ENCODE data around the gene LRRIQ4. TPM values are rescaled to one million over a fixed set of nuclear protein-coding genes. Genes with fewer than 3 reads are reported as not detected.

Gene LRRIQ4
- total RNA-seq, 1 experiment from 2014 or later, result 0.20 TPM

DNA sequence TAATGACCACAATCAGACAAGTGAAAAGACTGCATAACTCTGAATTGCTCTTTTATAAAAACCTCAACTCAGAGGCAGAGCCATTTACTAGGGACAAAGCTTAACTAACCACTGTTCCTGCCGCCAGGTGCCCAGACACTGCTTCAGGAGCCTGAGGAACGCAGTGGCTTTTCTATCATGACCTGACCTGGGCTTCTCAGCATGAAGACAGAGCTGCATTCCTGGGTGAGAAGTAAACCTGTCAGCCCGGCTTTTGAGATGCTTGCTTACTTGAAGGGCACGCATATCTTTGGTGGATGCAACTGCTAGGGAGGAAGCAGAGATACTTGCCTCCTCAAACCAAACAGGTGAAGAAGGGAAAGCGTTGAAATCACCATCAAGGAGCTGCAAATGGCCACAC, 49.2 kb downstream of the LRRIQ4 start:
- Histone ChIP-seq H3K36me3 (no peaks in the 10 kb centered on the region), H3K27ac (no peak overlapping the region), H3K4me3 (no peak overlapping the region), H3K27me3 (no peaks in the 10 kb centered on the region), H3K4me1 (peaks cover 3% of the 10 kb centered on the region; the same call in 1 of the 2 replicates), H3K9me3 (replicated peaks) (no peaks in the 10 kb centered on the region)
- no peak for DNase-seq

DNA sequence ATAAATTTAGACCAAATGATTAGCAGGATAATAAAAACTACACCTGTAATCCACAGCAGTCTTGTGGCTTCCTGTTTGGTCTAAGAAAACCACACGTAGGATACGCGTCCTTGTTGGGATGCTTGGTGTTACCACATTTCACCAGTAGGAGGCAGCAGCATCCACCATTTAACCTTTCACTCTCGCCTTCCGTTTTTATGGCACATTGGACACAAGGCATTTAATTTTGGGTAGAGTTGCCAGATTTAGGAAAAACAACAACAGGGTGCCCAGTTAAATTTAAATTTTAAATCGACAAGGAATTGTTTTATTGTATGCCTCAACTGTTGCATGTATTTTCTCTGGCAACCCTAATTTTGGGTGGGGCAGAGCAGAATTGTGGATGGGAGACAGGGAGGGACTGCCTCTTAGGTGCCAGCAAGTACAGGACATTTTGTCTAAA, 50.8 kb downstream of the LRRIQ4 start:
- peak; percentile 28 to 80 for DNase-seq
- Histone ChIP-seq H3K27ac (no peak overlapping the region), H3K36me3 (no peaks in the 10 kb centered on the region), H3K9me3 (replicated peaks) (no peaks in the 10 kb centered on the region), H3K4me1 (peaks cover 3% of the 10 kb centered on the region; the same call in 1 of the 2 replicates), H3K27me3 (no peaks in the 10 kb centered on the region), H3K4me3 (no peak overlapping the region)

DNA sequence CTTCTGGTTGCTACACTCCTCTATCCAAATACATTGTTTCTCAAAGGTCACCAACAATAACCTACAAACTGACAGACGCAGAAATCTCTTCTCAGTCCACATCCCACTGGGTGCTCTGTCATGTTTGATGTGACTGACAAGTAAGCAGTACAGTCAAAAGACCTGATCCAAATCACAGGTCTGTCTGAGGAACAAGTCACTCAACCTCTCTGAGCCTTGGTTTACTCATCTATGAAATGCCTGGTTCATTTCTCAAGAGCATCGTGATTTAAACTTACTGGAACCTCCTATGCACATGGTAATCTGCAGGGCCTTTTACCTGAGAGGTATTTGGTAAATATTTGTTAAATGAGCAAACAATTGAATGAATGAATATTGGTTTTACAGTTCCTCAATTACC, 51.6 kb downstream of the LRRIQ4 start:
- no peak overlapping the region for H3K27ac ChIP-seq
- no peaks in the 10 kb centered on the region for H3K27me3 ChIP-seq
- H3K9me3 ChIP-seq (replicated peaks), result no peaks in the 10 kb centered on the region
- peaks cover 3% of the 10 kb centered on the region; the same call in 1 of the 2 replicates for H3K4me1 ChIP-seq
- no peaks in the 10 kb centered on the region for H3K36me3 ChIP-seq
- DNase-seq, result no peak
- H3K4me3 ChIP-seq, result no peak overlapping the region

DNA sequence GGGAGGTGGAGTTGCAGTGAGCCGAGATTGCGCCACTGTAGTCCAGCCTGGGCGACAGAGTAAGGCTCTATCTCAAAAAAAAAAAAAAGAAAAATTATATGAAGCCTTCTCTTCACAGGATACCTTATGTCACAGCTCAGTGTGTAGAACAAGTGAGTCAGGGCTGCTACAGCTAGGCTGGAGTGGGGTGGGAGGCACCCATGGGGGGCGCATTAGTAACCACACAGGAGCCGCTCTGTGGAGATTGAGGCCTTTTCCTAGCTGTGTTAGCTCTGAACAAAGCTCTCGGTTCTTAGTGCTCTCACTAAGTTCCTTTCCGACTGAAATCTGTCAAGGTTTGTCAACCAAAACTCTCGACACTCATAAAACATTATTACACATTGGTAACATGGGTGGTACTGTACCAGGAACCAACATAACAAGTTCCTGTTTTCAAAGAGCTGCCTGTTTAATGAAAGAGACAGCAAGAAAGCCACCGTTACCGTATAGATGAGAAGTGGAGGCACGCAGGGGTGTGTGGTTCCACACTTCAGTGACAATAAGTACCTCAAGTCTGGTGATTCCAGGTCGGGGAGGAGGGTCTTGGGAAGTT, 52.6 kb downstream of the LRRIQ4 start:
- Histone ChIP-seq H3K27ac (no peak overlapping the region), H3K36me3 (no peaks in the 10 kb centered on the region), H3K9me3 (replicated peaks) (no peaks in the 10 kb centered on the region), H3K27me3 (no peaks in the 10 kb centered on the region), H3K4me1 (peaks cover 3% of the 10 kb centered on the region; the same call in 1 of the 2 replicates), H3K4me3 (no peak overlapping the region)
- DNase-seq, result no peak

DNA sequence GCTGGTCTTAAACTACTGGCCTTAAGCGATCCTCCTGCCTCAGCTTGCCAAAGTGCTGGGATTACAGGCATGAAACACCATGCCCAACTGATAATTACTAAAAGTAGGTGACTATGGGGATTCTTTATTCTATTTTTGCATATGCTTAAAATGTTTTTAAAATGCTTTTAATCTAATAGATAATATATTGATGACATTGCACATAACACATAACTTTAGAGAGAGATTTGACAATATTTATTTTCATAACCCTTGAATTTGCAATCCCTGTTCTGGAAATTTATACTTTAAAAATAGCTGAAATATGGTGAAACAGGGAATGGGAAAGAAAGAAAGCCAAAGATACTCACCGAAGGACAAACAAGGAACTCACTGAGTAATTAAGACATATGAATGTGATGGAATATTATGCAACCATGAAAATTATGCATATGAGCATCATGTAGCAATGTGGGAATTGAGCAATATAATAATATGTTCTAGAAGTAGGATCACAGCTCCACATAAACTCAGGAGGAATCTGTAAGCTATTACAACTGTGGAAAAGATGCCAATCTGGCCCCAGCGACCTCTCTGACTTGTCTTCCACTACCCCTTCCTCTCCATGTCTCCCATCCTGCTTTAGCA, 55.0 kb downstream of the LRRIQ4 start:
- no peaks in the 10 kb centered on the region for H3K27me3 ChIP-seq
- H3K9me3 ChIP-seq (replicated peaks), result no peaks in the 10 kb centered on the region
- peaks cover 3% of the 10 kb centered on the region; the same call in 1 of the 2 replicates for H3K4me1 ChIP-seq
- no peak overlapping the region for H3K27ac ChIP-seq
- no peak overlapping the region for H3K4me3 ChIP-seq
- no peaks in the 10 kb centered on the region for H3K36me3 ChIP-seq
- no peak for DNase-seq

DNA sequence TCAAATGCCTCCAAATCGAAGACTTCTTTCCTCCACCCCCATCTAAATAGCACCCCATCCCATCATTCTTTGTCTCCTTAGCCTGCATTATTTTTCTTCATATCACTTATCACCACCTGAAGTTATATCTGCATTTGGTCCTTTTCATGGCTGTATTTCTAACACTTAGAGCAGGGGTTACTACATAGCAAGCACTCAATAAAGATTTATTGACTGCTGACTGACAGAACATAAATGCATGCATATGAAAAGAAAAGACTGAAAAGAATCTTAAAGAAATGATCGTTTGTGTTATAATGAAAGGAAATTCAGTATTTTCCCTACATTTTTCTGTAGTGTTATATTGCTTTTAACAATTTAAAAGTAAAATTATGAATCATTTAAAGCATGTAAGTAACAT, 55.7 kb downstream of the LRRIQ4 start:
- Histone ChIP-seq H3K4me3 (no peak overlapping the region), H3K9me3 (replicated peaks) (no peaks in the 10 kb centered on the region), H3K27me3 (no peaks in the 10 kb centered on the region), H3K4me1 (peaks cover 3% of the 10 kb centered on the region; the same call in 1 of the 2 replicates), H3K27ac (no peak overlapping the region), H3K36me3 (no peaks in the 10 kb centered on the region)
- DNase-seq, result no peak

DNA sequence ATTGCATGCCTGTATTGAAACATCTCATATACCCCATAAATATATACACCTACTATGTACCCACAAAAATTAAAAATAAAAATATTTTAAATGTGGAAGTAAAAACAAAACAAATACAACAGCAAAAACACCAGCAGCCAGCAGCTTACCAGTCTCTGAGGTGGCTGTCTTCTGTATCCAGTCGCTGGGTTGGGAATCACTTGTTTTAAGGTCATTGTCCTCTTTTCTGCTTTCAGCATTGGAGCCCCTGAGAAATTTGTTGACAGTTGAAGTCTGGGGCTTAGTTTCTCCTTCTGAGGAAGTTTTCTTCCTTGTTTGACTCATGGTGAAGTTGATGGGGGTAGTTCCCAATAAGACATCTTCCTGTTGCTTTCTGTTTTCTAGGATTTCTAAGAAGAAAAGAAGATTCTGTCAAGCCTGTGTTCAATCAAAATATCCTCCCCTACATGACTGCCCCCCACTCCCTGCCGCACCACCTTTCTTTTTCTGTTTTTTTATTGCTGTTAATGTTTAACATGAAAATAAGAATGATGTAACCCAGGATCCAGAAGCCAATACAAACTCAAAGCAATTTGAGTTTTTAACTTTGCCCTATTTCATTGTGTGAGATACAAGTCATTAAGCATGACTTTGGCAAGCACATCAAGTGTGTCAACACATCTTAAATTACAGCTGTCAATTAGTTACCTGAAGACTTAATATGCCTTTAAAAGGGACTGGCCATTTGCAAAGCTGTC, 57.0 kb downstream of the LRRIQ4 start, which contains the start of gene LRRC31:
LRRC31 (minus strand) TSS at position 452 of the 737 bp plus-strand sequence; CDS start at position 324, 128 bp downstream.
- no peak within 1 kb of the TSS for H3K4me3 ChIP-seq
- no peak for DNase-seq
- no peak within 1 kb of the TSS for H3K27ac ChIP-seq
- H3K27me3 ChIP-seq, result no peaks in the 10 kb centered on the region
- H3K9me3 ChIP-seq (replicated peaks), result no peaks in the 10 kb centered on the region
- no peaks in the 10 kb centered on the region for H3K4me1 ChIP-seq
- no peaks in the 10 kb centered on the region for H3K36me3 ChIP-seq

DNA sequence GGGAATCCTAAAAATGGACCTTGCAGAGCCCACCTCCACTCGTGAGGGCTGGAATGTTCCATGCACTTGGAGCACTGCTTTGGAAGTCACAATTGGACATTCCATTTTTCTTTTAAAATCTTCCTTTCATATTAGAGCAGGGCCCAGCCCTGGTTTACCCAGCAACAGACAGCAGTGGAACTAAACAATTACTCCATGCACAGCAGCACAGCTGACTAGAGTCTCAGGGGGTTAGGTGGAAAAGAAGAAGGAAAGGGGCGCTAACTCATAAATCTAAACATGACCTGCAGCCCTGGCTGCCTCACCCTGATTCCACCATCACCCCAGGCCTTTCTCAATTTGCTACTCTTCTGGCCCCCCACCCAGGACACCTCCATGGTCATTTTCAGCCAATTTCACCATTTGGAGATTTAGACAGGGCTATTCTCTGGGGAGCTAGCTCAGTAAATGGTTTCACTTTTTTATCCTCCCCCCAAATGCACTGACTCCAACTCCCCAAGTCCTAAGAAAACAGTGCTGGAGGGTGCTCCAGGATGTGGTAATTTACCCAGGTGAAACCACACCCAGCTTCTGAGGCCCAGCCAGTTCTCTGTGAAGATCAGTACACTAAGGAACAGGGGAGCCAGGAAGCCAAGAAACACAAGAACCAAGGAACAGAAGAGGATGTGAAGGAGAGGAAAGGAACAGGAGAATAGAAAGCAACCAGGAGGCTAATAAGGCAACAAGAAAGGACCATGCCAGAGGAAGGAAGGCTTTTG, 58.6 kb downstream of the LRRIQ4 start:
- H3K27me3 ChIP-seq, result no peaks in the 10 kb centered on the region

DNA sequence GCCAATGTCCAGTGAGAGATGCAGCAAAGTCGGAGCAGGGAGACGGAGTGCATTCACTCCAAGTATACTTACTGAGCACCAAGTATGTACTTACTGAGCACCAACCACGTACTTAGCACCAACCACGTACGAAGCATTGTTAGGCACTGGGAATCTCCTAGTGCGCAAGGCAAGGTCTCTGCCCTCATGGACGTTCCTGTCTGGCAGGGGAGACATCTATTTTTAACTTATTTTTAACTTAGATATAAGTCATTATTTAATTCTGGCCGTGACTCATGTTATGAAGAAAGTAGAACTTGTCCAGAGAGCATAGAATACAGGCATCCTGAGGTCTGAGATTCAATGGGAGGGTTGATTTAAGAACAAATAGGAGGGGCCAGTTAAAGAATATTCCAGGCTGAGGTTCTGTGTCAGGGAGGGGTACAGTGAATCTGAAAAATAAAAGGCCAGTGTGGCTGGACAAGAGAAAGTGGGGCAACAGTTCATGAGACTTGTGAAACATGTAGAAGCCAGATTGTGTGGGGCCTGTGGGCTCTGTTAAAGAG, 66.4 kb downstream of the LRRIQ4 start:
- no peak for DNase-seq
- H3K4me3 ChIP-seq, result no peak overlapping the region
- no peaks in the 10 kb centered on the region for H3K4me1 ChIP-seq
- no peaks in the 10 kb centered on the region for H3K9me3 ChIP-seq (replicated peaks)
- no peak overlapping the region for H3K27ac ChIP-seq
- no peaks in the 10 kb centered on the region for H3K36me3 ChIP-seq
- H3K27me3 ChIP-seq, result no peaks in the 10 kb centered on the region

More for the DNA sequence above, 58.6 kb downstream of the LRRIQ4 start:
- no peaks in the 10 kb centered on the region for H3K4me1 ChIP-seq
- H3K9me3 ChIP-seq (replicated peaks), result no peaks in the 10 kb centered on the region
- no peak overlapping the region for H3K27ac ChIP-seq
- no peak overlapping the region for H3K4me3 ChIP-seq
- DNase-seq, result peak in 1 of 2 experiments; percentile 11
- H3K36me3 ChIP-seq, result no peaks in the 10 kb centered on the region

DNA sequence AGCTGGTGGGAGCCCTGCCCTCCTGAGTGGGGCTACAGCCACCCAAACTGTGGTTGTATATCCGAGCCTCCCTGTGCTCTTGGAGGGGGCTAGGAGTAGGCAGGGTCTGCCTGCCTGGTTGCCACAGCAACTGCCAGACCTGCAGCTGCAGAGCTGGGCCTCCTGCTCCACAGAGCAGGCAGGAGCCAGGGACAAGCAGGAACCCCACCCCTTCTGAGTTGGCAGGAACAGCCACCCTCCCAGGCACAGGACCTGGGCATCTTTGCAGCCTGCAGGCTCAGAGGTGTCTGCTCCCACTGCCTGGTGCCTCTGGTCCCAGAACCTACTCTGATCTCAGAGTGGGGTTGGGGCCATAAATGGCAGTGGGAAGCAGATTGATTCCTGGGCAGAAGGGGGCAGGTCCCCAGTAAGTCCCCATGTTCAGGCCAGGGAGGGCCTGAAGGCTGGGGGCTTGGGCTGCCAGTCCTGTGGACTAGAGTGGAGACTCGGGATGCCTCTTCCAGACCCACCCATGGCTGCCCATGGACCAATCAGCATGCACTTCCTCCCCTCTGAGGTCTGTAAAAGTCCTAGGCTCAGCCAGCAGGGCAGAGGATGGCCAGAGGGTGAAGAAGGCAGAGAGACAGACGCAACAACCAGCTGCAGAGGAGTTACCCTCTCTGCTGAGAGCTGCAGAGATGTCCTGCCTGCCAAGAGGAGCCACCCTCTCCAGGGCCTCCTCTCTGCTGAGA, 67.3 kb downstream of the LRRIQ4 start:
- no peak for DNase-seq
- Histone ChIP-seq H3K27ac (no peak overlapping the region), H3K36me3 (no peaks in the 10 kb centered on the region), H3K27me3 (no peaks in the 10 kb centered on the region), H3K4me3 (no peak overlapping the region), H3K4me1 (no peaks in the 10 kb centered on the region), H3K9me3 (replicated peaks) (no peaks in the 10 kb centered on the region)

DNA sequence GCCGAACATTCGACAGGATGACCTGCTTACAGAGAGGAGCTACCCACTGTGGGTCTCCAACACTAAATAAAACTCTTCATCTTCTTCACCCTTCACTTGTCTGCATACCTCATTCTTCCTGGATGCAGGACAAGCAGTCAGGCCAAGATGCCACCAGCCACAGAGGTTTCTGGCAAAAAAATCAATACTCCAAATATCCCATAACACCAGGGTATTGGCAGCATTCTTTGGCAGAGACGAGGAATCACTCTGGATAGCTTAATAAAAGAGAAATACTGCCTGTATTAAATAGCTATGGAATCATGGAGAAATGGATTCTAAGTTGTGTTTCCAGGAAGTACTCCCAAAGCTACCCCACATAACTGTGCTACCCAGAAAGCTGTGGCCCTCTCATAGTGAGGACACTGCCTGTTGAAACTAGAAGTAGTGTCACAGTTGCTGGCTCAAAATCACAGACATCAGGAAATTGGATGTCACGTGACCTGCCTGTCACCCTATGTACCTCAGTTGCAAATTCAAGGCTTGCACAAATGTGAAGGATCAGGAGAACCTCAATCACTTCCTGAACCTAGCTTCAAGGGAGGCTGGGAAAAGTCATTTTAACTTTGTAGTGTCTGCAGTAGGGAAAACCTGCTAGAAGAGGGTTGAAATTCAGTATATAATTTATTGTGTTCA, 68.0 kb downstream of the LRRIQ4 start:
- Histone ChIP-seq H3K4me3 (no peak overlapping the region), H3K4me1 (no peaks in the 10 kb centered on the region), H3K9me3 (replicated peaks) (no peaks in the 10 kb centered on the region), H3K27me3 (no peaks in the 10 kb centered on the region), H3K27ac (no peak overlapping the region), H3K36me3 (no peaks in the 10 kb centered on the region)
- no peak for DNase-seq

DNA sequence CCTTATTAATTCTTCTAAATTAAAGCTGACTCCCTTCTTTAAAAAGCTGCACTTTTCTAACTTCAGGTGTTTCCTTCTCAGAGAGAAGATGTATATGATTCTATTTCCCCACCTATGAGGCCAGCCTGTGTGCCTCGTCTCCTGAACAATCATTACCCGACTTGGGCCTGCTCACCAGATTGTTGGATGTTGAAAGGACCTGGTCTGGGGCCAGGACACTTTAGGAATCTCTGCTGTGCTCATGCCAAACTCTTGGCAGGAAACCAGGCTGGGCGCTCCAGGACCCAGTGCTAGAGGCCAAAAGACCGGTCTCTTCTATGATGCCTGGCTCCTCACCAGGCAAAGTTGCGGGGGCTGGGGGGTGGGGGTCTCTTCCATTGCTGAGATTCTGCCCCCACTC, 74.0 kb downstream of the LRRIQ4 start:
- no peaks in the 10 kb centered on the region for H3K36me3 ChIP-seq
- DNase-seq, result no peak
- H3K27me3 ChIP-seq, result no peaks in the 10 kb centered on the region
- no peak overlapping the region for H3K4me3 ChIP-seq
- no peak overlapping the region for H3K27ac ChIP-seq
- no peaks in the 10 kb centered on the region for H3K4me1 ChIP-seq
- H3K9me3 ChIP-seq (replicated peaks), result no peaks in the 10 kb centered on the region

All from SJCRH30 (cell line).